Kidney (tissue), 14 donors: ENCODE data around the gene BTBD2. TPM values are rescaled to one million over a fixed set of nuclear protein-coding genes. Genes with fewer than 3 reads are reported as not detected.

ENCODE experiments used
- DNase-seq, 5 donors: peaks; one replicate each; pipeline ENCODE4 v3.0.0-alpha.2; 2013 to 2020
- FAIRE-seq: peaks from 2 replicates; lab custom pipeline; 2012; peaks lifted over from hg19 to GRCh38; lab: Jason Lieb, UNC
- H3K27ac ChIP-seq, 2 donors: one replicate each; pipeline ENCODE4 v1.7.0; 2013; ENCODE audit warnings: low read depth in 2 of 2, low read length in 2 of 2, inconsistent platforms in 1 of 2
- H3K27me3 ChIP-seq: one replicate; pipeline ENCODE4 v1.7.1; 2013; ENCODE audit warnings: low read length, inconsistent platforms; ENCODE audit not compliant: control insufficient read depth, insufficient read depth
- H3K36me3 ChIP-seq, 3 donors: one replicate each; pipeline versions ENCODE4 v1.7.0 to v1.7.1; 2013; ENCODE audit warnings: low read length in 3 of 3, control low read depth in 1 of 3, inconsistent platforms in 1 of 3; ENCODE audit not compliant: insufficient read depth in 3 of 3, control insufficient read depth in 2 of 3
- H3K4me1 ChIP-seq, 3 donors: one replicate each; pipeline versions ENCODE4 v1.7.0 to v1.7.1; 2013; ENCODE audit warnings: low read length in 3 of 3, inconsistent platforms in 1 of 3, low read depth in 1 of 3; ENCODE audit not compliant: control insufficient read depth in 2 of 3, insufficient read depth in 2 of 3
- H3K4me3 ChIP-seq, 3 donors: one replicate each; pipeline versions ENCODE4 v1.7.0 to v1.8.1; 2013; ENCODE audit warnings: low read length in 3 of 3, control low read depth in 1 of 3, inconsistent platforms in 1 of 3
- H3K9ac ChIP-seq, 3 donors: one replicate each; pipeline versions ENCODE4 v1.7.0 to v1.7.1; 2013; ENCODE audit warnings: low read length in 3 of 3, control low read depth in 1 of 3, inconsistent platforms in 1 of 3
- H3K9me3 ChIP-seq, 3 donors: one replicate each; pipeline versions ENCODE4 v1.7.0 to v1.7.1; 2013; ENCODE audit warnings: low read length in 3 of 3, control low read depth in 1 of 3, inconsistent platforms in 1 of 3; ENCODE audit not compliant: control insufficient read depth in 2 of 3, insufficient read depth in 1 of 3
- intact Hi-C: fragments of 100-400 bp; cut with DNase I; formaldehyde crosslinking; loops from one replicate; pipeline ENCODE4 v1.11.1; 2022
- polyA plus RNA-seq: library from polyadenylated mRNA; stranded (reverse); fragments of 350-450 nt; fragmentation: Illumina TruSeq; extraction: RNeasy Lipid Tissue Mini Kit (QIAGEN cat#74804); gene quantifications from one replicate; pipeline ENCODE4 v1.2.3, GENCODE V29; 2014; ENCODE audit warnings: low read depth, low replicate concordance; ENCODE audit not compliant: insufficient read depth
- total RNA-seq: library from RNA; stranded (reverse); fragmentation: NEBNext Ultra II Directional; extraction: Animal tissue kit (Norgen Biotek cat#: 25700); gene quantifications from one replicate; pipeline ENCODE4 v1.2.1, GENCODE V29; 2021
- TF ChIP-seq, protein P1 (sequence below): IDR thresholded peaks from 3 replicates; pipeline ENCODE4 v1.5.1; 2012; ENCODE audit warnings: mild to moderate bottlenecking, moderate library complexity, borderline replicate concordance; ENCODE audit not compliant: insufficient read depth; ENCODE audit errors: extremely low read depth
- donor health status: control.
- donor health status: control.
- donor health status: control.
- donor health status: control.
- donor health status: control.
- donor health status: DM: yes; HTN: yes; CAD: no.
- donor health status: Normal renal cell carcinoma (clear cell type).

The BTBD2 gene
- total and polyA plus RNA-seq, 2 donors from 2014 or later = 57.0 to 70.3 TPM

DNA sequence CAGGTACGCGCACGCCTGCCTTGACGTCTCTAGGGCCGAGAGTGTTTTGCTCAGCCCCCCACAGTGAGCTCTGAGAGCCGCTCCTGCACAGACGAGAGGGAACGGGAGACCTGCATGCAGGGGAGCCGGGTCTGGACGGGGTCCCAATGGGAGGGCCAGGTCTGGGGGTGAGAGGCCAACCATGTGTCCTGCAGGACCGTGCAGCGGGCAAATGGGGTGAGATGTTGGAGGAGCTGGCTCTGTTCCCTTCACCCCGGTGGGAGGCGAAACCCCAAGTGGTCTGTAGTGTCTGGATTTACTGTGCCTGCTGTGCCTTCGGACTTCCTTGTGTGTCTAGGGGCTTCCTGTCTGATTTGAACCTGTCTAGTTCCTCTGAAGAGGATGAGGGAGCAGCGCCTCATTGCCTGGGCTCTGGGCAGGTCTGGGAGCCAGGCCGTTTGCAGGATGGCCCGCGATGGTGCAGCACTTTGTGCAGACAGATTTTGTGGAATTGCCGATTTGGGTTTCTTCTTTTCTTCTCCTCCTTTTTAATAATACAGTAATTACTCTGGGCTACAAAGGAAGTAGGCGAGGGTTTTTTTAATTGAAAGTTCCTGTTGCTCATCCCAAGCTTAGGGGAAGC lies 72.5 kb downstream of the BTBD2 start:
- no peaks in the 10 kb centered on the region for H3K27me3 ChIP-seq
- no peaks in the 10 kb centered on the region for H3K36me3 ChIP-seq
- H3K4me1 ChIP-seq = peaks cover 0 to 8% (median 0%) of the 10 kb centered on the region in 3 donors
- intact Hi-C loops = no loop called here
- H3K27ac ChIP-seq = peak overlapping the region in 1 of 2 donors; percentile 94
- peak in 1 of 5 donors; percentile 80 for DNase-seq
- H3K9me3 ChIP-seq = no peaks in the 10 kb centered on the region
- H3K4me3 ChIP-seq = peak overlapping the region; percentile 4 to 81 (median 10)
- TF ChIP-seq, protein P1, sequence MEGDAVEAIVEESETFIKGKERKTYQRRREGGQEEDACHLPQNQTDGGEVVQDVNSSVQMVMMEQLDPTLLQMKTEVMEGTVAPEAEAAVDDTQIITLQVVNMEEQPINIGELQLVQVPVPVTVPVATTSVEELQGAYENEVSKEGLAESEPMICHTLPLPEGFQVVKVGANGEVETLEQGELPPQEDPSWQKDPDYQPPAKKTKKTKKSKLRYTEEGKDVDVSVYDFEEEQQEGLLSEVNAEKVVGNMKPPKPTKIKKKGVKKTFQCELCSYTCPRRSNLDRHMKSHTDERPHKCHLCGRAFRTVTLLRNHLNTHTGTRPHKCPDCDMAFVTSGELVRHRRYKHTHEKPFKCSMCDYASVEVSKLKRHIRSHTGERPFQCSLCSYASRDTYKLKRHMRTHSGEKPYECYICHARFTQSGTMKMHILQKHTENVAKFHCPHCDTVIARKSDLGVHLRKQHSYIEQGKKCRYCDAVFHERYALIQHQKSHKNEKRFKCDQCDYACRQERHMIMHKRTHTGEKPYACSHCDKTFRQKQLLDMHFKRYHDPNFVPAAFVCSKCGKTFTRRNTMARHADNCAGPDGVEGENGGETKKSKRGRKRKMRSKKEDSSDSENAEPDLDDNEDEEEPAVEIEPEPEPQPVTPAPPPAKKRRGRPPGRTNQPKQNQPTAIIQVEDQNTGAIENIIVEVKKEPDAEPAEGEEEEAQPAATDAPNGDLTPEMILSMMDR = no peak
- FAIRE-seq = no peak
- H3K9ac ChIP-seq = no peak overlapping the region

DNA sequence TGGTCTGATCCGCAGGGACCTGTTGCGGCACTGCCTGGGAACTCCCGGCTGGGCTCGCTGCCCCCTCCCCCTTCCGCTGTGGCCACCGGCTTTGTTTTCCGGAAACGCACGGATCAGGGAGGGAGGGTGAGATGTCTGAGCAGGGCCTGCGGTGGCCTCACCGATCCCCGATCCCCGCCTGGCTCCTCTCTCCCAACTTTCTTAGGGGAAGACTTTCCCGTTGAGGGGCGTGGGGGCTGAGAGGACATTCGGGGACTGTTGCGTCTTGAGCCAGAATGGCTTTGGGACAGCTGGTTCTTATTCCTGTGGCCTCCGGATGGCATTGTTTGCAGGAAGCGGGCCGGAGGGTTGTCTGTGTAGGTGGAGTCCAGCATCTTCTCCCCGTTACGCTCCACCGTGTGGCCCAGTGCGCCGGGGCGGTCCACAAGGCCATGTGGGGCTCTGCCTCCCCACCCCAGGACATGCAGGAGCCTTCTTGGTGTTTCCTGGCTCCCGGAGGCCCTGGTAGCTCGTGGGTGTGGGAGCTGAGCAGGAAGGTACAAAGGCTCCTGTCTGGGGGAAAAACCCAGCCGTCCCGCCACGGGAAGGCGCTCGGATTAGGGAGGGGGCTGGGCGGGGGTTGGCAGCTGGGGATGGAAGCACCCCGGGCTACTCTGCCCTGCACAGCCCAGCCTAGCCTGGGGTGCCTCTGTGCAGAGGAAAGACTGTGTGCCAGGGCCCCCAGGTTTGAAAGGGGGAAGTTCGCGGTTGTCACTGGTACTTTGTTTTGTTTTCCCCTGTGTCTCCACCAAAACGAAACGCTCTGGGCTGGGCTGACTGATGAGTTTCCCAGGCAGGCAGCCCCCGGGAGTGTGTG lies 73.2 kb downstream of the BTBD2 start:
- DNase-seq (peak; percentile 73 to 93 (median 90)), FAIRE-seq (no peak)
- TF ChIP-seq, protein P1 = no peak
- Histone ChIP-seq H3K27me3 (no peaks in the 10 kb centered on the region), H3K4me3 (peak overlapping the region; percentile 69 to 81 (median 80)), H3K9me3 (no peaks in the 10 kb centered on the region), H3K36me3 (no peaks in the 10 kb centered on the region), H3K4me1 (peaks cover 0 to 8% (median 0%) of the 10 kb centered on the region in 3 donors), H3K9ac (peak overlapping the region; percentile 0 to 82 (median 38)), H3K27ac (peak overlapping the region; percentile 94)
- intact Hi-C loops = no loop called here

DNA sequence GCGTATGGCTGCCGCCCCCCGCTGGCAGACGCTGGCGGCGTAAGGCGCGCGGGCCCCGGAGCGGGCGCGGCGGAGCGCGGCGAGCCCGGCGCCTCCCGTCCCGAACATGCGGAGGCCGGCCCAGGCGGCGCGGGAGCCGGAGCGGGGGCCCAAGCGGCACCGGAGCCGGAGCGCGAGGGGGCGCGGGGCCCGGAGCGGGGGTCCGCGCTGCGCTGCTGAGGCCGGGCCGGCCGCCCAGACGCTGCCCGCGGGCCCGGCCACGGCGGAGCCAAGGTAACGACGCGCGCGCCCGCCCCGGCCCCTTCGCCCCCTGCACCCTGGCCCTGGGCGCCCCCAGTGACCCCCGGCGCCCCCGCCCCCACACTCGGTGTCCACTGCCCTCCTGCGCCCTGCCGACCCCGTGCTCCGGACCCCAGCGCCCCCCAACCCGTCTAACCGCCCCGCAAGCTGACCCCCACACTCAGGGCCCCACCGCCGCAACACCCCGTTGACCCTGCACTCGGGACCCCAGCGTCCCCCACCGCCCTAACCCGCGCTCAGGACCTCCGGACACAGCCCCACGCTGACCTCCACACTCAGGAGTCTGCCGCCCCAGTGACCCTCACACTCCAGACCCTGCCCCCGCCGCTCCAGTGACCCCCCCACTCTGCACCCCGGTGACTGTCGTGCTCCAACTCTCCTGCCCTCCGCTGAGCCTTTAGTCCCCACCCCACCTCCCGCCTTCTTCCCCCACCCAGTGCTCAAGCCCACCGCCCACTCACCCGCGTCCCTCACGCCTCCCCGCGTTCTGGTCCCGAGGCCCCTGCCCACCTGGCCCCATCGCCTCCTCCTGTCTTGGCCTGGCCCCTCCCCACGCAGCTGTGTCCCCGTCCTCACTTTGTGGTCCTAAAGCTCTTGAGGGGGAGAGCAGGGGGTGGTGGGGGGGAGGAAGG lies 74.1 kb downstream of the BTBD2 start, which contains the start of gene CSNK1G2:
TSS of gene CSNK1G2 (plus strand) at position 27 of the 932 bp plus-strand sequence. CDS start 28,601 bp downstream, outside the sequence.
- peaks cover 0 to 8% (median 0%) of the 10 kb centered on the region in 3 donors for H3K4me1 ChIP-seq
- no peaks in the 10 kb centered on the region for H3K9me3 ChIP-seq
- H3K27me3 ChIP-seq = no peaks in the 10 kb centered on the region
- peak within 1 kb of the TSS; percentile 95 to 99 for H3K27ac ChIP-seq
- H3K36me3 ChIP-seq = no peaks in the 10 kb centered on the region
- peak in 2 of 5 donors; percentile 91 for DNase-seq
- TF ChIP-seq, protein P1 = no peak
- H3K4me3 ChIP-seq = peak within 1 kb of the TSS; percentile 80 to 85 (median 80)
- intact Hi-C loops = no loop called here
- FAIRE-seq = no peak
- peak within 1 kb of the TSS; percentile 30 to 91 (median 52) for H3K9ac ChIP-seq
